SIG-M5 treated with dmso at 0.1 percent for 504 hours (cell line): Measurements from ENCODE around the gene NOVA1.

Source experiments
- DNase-seq: peaks from one replicate; lab custom pipeline; 2025; ENCODE audit not compliant: unreplicated experiment; lab: John Stamatoyannopoulos, UW

Gene NOVA1

GRCh38 chr14:26463136-26463535, 134.7 kb downstream of the NOVA1 start:
- no peak for DNase-seq

GRCh38 chr14:26454105-26454504, 143.7 kb downstream of the NOVA1 start:
- no peak for DNase-seq

- DNase-seq, result no peak
These were observed 149.5 kb downstream of the NOVA1 start for GRCh38 chr14:26448181-26448855.

- DNase-seq, result no peak
These were observed 153.0 kb downstream of the NOVA1 start for GRCh38 chr14:26444822-26445221.

GRCh38 chr14:26443654-26444053, 154.2 kb downstream of the NOVA1 start:
- no peak for DNase-seq

GRCh38 chr14:26429205-26429604, 168.6 kb downstream of the NOVA1 start:
- no peak for DNase-seq

- no peak for DNase-seq
These were observed 170.7 kb downstream of the NOVA1 start for GRCh38 chr14:26427097-26427496.

GRCh38 chr14:26424537-26424936, 173.3 kb downstream of the NOVA1 start:
- no peak for DNase-seq

- DNase-seq, result no peak
These were observed 182.2 kb downstream of the NOVA1 start for GRCh38 chr14:26415618-26416123.

- DNase-seq, result no peak
These were observed 182.9 kb downstream of the NOVA1 start for GRCh38 chr14:26414926-26415325.

GRCh38 chr14:26414103-26414502, 183.7 kb downstream of the NOVA1 start:
- no peak for DNase-seq

GRCh38 chr14:26412421-26412820, 185.4 kb downstream of the NOVA1 start:
- no peak for DNase-seq

- no peak for DNase-seq
These were observed 187.6 kb downstream of the NOVA1 start for GRCh38 chr14:26410189-26410685.

GRCh38 chr14:26404927-26405326, 192.9 kb downstream of the NOVA1 start:
- no peak for DNase-seq

- no peak for DNase-seq
These were observed 194.1 kb downstream of the NOVA1 start for GRCh38 chr14:26403760-26404159.

GRCh38 chr14:26402126-26402525, 195.7 kb downstream of the NOVA1 start:
- no peak for DNase-seq

GRCh38 chr14:26401179-26401968, 196.5 kb downstream of the NOVA1 start:
- no peak for DNase-seq

- DNase-seq, result no peak
These were observed 197.5 kb downstream of the NOVA1 start for GRCh38 chr14:26400373-26400772.

GRCh38 chr14:26398616-26399015, 199.2 kb downstream of the NOVA1 start:
- DNase-seq, result no peak
